Parathyroid adenoma (tissue), 2 donors: Measurements from ENCODE around the gene AQP3.
A peak's percentile ranks its signal among the peaks of the same experiment; 100 is the strongest.

Experiments
- H2AFZ ChIP-seq: fragments of 300-600 bp; sonication (generic); one replicate; pipeline ENCODE4 v1.7.0; 2017; ENCODE audit warnings: antibody characterized with exemption, mild to moderate bottlenecking
- H3K27ac ChIP-seq: fragments of 300-600 bp; sonication (generic); one replicate; pipeline ENCODE4 v1.7.0; 2017
- H3K27me3 ChIP-seq: fragments of 300-600 bp; sonication (generic); one replicate; pipeline ENCODE4 v1.7.0; 2017; ENCODE audit warnings: low read length; ENCODE audit not compliant: control insufficient read depth, insufficient read depth
- H3K36me3 ChIP-seq: fragments of 300-600 bp; sonication (generic); one replicate; pipeline ENCODE4 v1.7.0; 2017; ENCODE audit warnings: low read length; ENCODE audit not compliant: control insufficient read depth, insufficient read depth
- H3K4me1 ChIP-seq: fragments of 300-600 bp; sonication (generic); one replicate; pipeline ENCODE4 v1.7.0; 2017; ENCODE audit warnings: control low read depth
- H3K4me2 ChIP-seq: fragments of 300-600 bp; sonication (generic); one replicate; pipeline ENCODE4 v1.7.0; 2017; ENCODE audit warnings: low read length
- H3K4me3 ChIP-seq: fragments of 300-600 bp; sonication (generic); one replicate; pipeline ENCODE4 v1.7.0; 2017; ENCODE audit warnings: low read depth, low read length
- H3K79me2 ChIP-seq: fragments of 300-600 bp; sonication (generic); one replicate; pipeline ENCODE4 v1.7.0; 2017; ENCODE audit warnings: control low read depth
- H3K9ac ChIP-seq: fragments of 300-600 bp; sonication (generic); one replicate; pipeline ENCODE4 v1.7.0; 2017; ENCODE audit warnings: mild to moderate bottlenecking
- H3K9me3 ChIP-seq: fragments of 300-600 bp; sonication (generic); one replicate; pipeline ENCODE4 v1.7.0; 2017; ENCODE audit warnings: low read length; ENCODE audit not compliant: control insufficient read depth
- CTCF ChIP-seq: fragments of 300-600 bp; sonication (generic); IDR thresholded peaks from one replicate; pipeline ENCODE4 v1.7.0; 2017; ENCODE audit warnings: antibody characterized with exemption, mild to moderate bottlenecking
- donor health status: primary hyperparathyroidism.

AQP3 gene

GRCh38 chr9:33468215-33468730 lies 20.9 kb upstream of the AQP3 start:
- H3K9me3 ChIP-seq = no peaks in the 10 kb centered on the region
- H3K79me2 ChIP-seq = peaks cover 1% of the 10 kb centered on the region
- no peaks in the 10 kb centered on the region for H3K4me1 ChIP-seq
- no peak overlapping the region for H3K4me3 ChIP-seq
- H3K27me3 ChIP-seq = no peaks in the 10 kb centered on the region
- H3K27ac ChIP-seq = no peak overlapping the region
- no peak overlapping the region for H3K4me2 ChIP-seq
- H3K36me3 ChIP-seq = no peaks in the 10 kb centered on the region
- H2AFZ ChIP-seq = no peak overlapping the region
- H3K9ac ChIP-seq = no peak overlapping the region
- no peak for TF ChIP-seq CTCF

GRCh38 chr9:33467526-33467925 lies 20.1 kb upstream of the AQP3 start:
- Histone ChIP-seq H3K27ac (no peak overlapping the region), H3K9ac (no peak overlapping the region), H3K4me2 (no peak overlapping the region), H2AFZ (no peak overlapping the region), H3K9me3 (no peaks in the 10 kb centered on the region), H3K27me3 (no peaks in the 10 kb centered on the region), H3K79me2 (no peaks in the 10 kb centered on the region), H3K4me3 (no peak overlapping the region), H3K4me1 (no peaks in the 10 kb centered on the region), H3K36me3 (no peaks in the 10 kb centered on the region)
- no peak for TF ChIP-seq CTCF

GRCh38 chr9:33466565-33467495 lies 19.4 kb upstream of the AQP3 start:
- no peaks in the 10 kb centered on the region for H3K36me3 ChIP-seq

GRCh38 chr9:33465596-33466564 lies 18.5 kb upstream of the AQP3 start:
- no peak overlapping the region for H3K27ac ChIP-seq
- H3K79me2 ChIP-seq = no peaks in the 10 kb centered on the region
- H3K27me3 ChIP-seq = no peaks in the 10 kb centered on the region
- H3K4me1 ChIP-seq = no peaks in the 10 kb centered on the region
- H3K36me3 ChIP-seq = no peaks in the 10 kb centered on the region
- TF ChIP-seq CTCF = no peak
- H3K9me3 ChIP-seq = no peaks in the 10 kb centered on the region
- no peak overlapping the region for H3K4me2 ChIP-seq
- no peak overlapping the region for H2AFZ ChIP-seq
- H3K9ac ChIP-seq = no peak overlapping the region
- no peak overlapping the region for H3K4me3 ChIP-seq

More at GRCh38 chr9:33466565-33467495, 19.4 kb upstream of the AQP3 start:
- Histone ChIP-seq H3K9ac (no peak overlapping the region), H3K4me3 (no peak overlapping the region), H3K9me3 (no peaks in the 10 kb centered on the region), H3K27ac (no peak overlapping the region), H3K4me1 (no peaks in the 10 kb centered on the region), H2AFZ (no peak overlapping the region), H3K79me2 (no peaks in the 10 kb centered on the region), H3K27me3 (no peaks in the 10 kb centered on the region), H3K4me2 (no peak overlapping the region)
- TF ChIP-seq CTCF = peak; percentile 81
